Calu3 (cell line): ENCODE results near the gene KRTAP10-12. TPM values are rescaled to one million over a fixed set of nuclear protein-coding genes. Genes with fewer than 3 reads are reported as not detected.
A peak's percentile ranks its signal among the peaks of the same experiment; 100 is the strongest.
"Not testable (repeated sequence)": the region's sequence is repeated elsewhere in the genome, so short reads cannot be mapped to it uniquely, and the experiment has no call there.

ENCODE experiments used
- BruUV-seq: library from RNA; stranded (reverse); fragments of 400-500 nt; replicated peaks from 2 replicates; lab custom pipeline; 2021; lab: Mats Ljungman, UMichigan
- CTCF ChIA-PET: fragments of 300-600 bp; sonication (Branson Sonifier 250); formaldehyde crosslinking; loops from one replicate; lab custom pipeline; 2022; ENCODE audit warnings: antibody characterized with exemption; lab: Charles Lee
- DNase-seq: peaks from one replicate; pipeline ENCODE4 v3.0.0; 2022
- H3K27ac Mint-ChIP-seq: one replicate; pipeline ENCODE4 v1.8.0; 2022; ENCODE audit warnings: mixed read lengths; ENCODE audit not compliant: unreplicated experiment
- H3K27me3 Mint-ChIP-seq: one replicate; pipeline ENCODE4 v1.8.0; 2022; ENCODE audit warnings: mixed read lengths; ENCODE audit not compliant: unreplicated experiment
- H3K36me3 Mint-ChIP-seq: one replicate; pipeline ENCODE4 v1.8.0; 2022; ENCODE audit warnings: mild to moderate bottlenecking, moderate library complexity, mixed read lengths; ENCODE audit not compliant: insufficient read depth, unreplicated experiment
- H3K4me1 Mint-ChIP-seq: one replicate; pipeline ENCODE4 v1.8.0; 2022; ENCODE audit warnings: mild to moderate bottlenecking, low read depth, mixed read lengths; ENCODE audit not compliant: unreplicated experiment
- H3K4me3 Mint-ChIP-seq: one replicate; pipeline ENCODE4 v1.8.0; 2022; ENCODE audit warnings: mild to moderate bottlenecking, low read depth, moderate library complexity, mixed read lengths; ENCODE audit not compliant: unreplicated experiment
- H3K9me3 Mint-ChIP-seq: one replicate; pipeline ENCODE4 v1.8.0; 2022; ENCODE audit warnings: low read depth, mixed read lengths; ENCODE audit not compliant: unreplicated experiment
- CTCF ChIP-seq: fragments of 200-600 bp; IDR thresholded peaks from one replicate; pipeline ENCODE4 v1.8.0; 2022; ENCODE audit warnings: antibody characterized with exemption; ENCODE audit not compliant: unreplicated experiment
- intact Hi-C: fragments of 100-400 bp; cut with micrococcal nuclease; formaldehyde crosslinking; loops from one replicate; pipeline ENCODE4 v1.10.0; 2022; ENCODE audit not compliant: unreplicated experiment
- total RNA-seq: library from RNA; stranded (reverse); gene quantifications from 2 replicates; pipeline ENCODE4 v1.2.3, GENCODE V29; 2022

The KRTAP10-12 gene
- total RNA-seq, 1 experiment from 2014 or later, result not detected

GRCh38 chr21:44658913-44659595 is 37.9 kb upstream of the KRTAP10-12 start:
- CTCF ChIA-PET, result no interaction called here
- DNase-seq, result no peak
- Mint-ChIP-seq H3K36me3 (no peaks in the 10 kb centered on the region), H3K27ac (no peak overlapping the region), H3K4me3 (no peak overlapping the region), H3K27me3 (peaks cover 79% of the 10 kb centered on the region), H3K4me1 (no peaks in the 10 kb centered on the region), H3K9me3 (peaks cover 2% of the 10 kb centered on the region)
- no peak for TF ChIP-seq CTCF
- intact Hi-C loops, result no loop called here
- BruUV-seq, result no TSS peak

- peaks cover 60% of the 10 kb centered on the region for H3K27me3 Mint-ChIP-seq
- H3K36me3 Mint-ChIP-seq, H3K9me3 Mint-ChIP-seq, H3K4me1 Mint-ChIP-seq, H3K27ac Mint-ChIP-seq, intact Hi-C loops, CTCF ChIA-PET, BruUV-seq, DNase-seq, H3K4me3 Mint-ChIP-seq: not testable (repeated sequence)
Measured at GRCh38 chr21:44661567-44661966, 35.4 kb upstream of the KRTAP10-12 start.

GRCh38 chr21:44664691-44665090 is 32.3 kb upstream of the KRTAP10-12 start:
- H3K36me3 Mint-ChIP-seq, result no peaks in the 10 kb centered on the region
- CTCF ChIA-PET, result no interaction called here
- DNase-seq, result no peak
- TF ChIP-seq CTCF, result no peak
- H3K9me3 Mint-ChIP-seq, result peaks cover 4% of the 10 kb centered on the region
- H3K27ac Mint-ChIP-seq, result no peak overlapping the region
- H3K4me3 Mint-ChIP-seq, result no peak overlapping the region
- BruUV-seq, result no TSS peak
- no peaks in the 10 kb centered on the region for H3K4me1 Mint-ChIP-seq
- intact Hi-C loops, result no loop called here
- peaks cover 45% of the 10 kb centered on the region for H3K27me3 Mint-ChIP-seq

- Mint-ChIP-seq H3K9me3 (peaks cover 2% of the 10 kb centered on the region), H3K4me1 (no peaks in the 10 kb centered on the region), H3K36me3 (no peaks in the 10 kb centered on the region), H3K27ac (no peak within 1 kb of the TSS), H3K27me3 (peaks cover 49% of the 10 kb centered on the region), H3K4me3 (no peak within 1 kb of the TSS)
- BruUV-seq, result no TSS peak
- DNase-seq, result peak; percentile 14
- intact Hi-C loops, result no loop called here
- CTCF ChIA-PET, result interaction anchor here (0.7 kb wide), 1 partner anchor 76 kb away, joined by 3 read pairs; no protein-coding TSS in a partner anchor
- no peak for TF ChIP-seq CTCF
Measured at GRCh38 chr21:44666401-44667320, 30.3 kb upstream of the KRTAP10-12 start, which contains the start of gene KRTAP12-2. KRTAP12-2 (minus strand) TSS chr21:44666927; CDS start chr21:44666886, 41 bp downstream.
